ENCODE measurements around the gene STAB2.

- TF ChIP-seq CTCF (IDR thresholded peaks at IDR 0.05; ENCODE audit: poor library complexity, severe bottlenecking), result no peak
- TF ChIP-seq EZH2 (IDR thresholded peaks at IDR 0.05; ENCODE audit: borderline replicate concordance, insufficient read depth, low read length, poor library complexity, severe bottlenecking), result no peak
- TF ChIP-seq TAF1 (IDR thresholded peaks at IDR 0.05; ENCODE audit: low read depth), result no peak
- TF ChIP-seq MXI1 (conservative IDR thresholded peaks at IDR 0.05; ENCODE audit: poor library complexity, severe bottlenecking), result no peak
Observed at GRCh38 chr12:103560604-103561101, 26.4 kb upstream of the STAB2 start.

Measured in neural cell (in vitro differentiated cells).